Esophagus squamous epithelium (tissue), 5 donors: ENCODE data around the gene SHOC2. TPM values are rescaled to one million over a fixed set of nuclear protein-coding genes. Genes with fewer than 3 reads are reported as not detected.

ENCODE experiments used
- DNase-seq: peaks from one replicate; lab custom pipeline; 2025; lab: John Stamatoyannopoulos, UW
- H3K27ac ChIP-seq, 4 donors: fragments of 200-600 bp; sonication (generic); one replicate each; pipeline ENCODE4 v1.5.1; 2016 to 2019; ENCODE audit warnings: mild to moderate bottlenecking in 1 of 4
- H3K27me3 ChIP-seq, 4 donors: fragments of 200-600 bp; sonication (generic); 1 replicate in 3 of 4; 2 replicates in 1 of 4; pipeline versions ENCODE4 v1.5.1 to v1.6.0; 2017 to 2021; ENCODE audit warnings: antibody characterized with exemption in 1 of 4
- H3K36me3 ChIP-seq, 3 donors: fragments of 200-600 bp; sonication (generic); one replicate each; pipeline ENCODE4 v1.5.1; 2016 to 2019
- H3K4me1 ChIP-seq, 3 donors: fragments of 200-600 bp; sonication (generic); one replicate each; pipeline ENCODE4 v1.5.1; 2017 to 2019
- H3K4me3 ChIP-seq, 4 donors: fragments of 200-600 bp; sonication (generic); 1 replicate in 3 of 4; 2 replicates in 1 of 4; pipeline ENCODE4 v1.5.1; 2016 to 2019; ENCODE audit warnings: mild to moderate bottlenecking in 2 of 4, moderate library complexity in 1 of 4
- H3K9me3 ChIP-seq, 3 donors: fragments of 200-600 bp; sonication (generic); one replicate each; pipeline ENCODE4 v1.5.1; 2016 to 2019
- CTCF ChIP-seq, 6 experiments: fragments of 450-650 bp in 4 of 6; fragments of 200-600 bp in 2 of 6; sonication (generic) in 2 of 6; IDR thresholded peaks; one replicate each; pipeline ENCODE4 v1.5.1; 2016 to 2019; ENCODE audit warnings: antibody characterized with exemption in 6 of 6, mild to moderate bottlenecking in 4 of 6, moderate library complexity in 4 of 6
- POLR2A ChIP-seq, 4 donors: fragments of 450-650 bp; IDR thresholded peaks; one replicate each; pipeline ENCODE4 v1.6.1; 2017; ENCODE audit warnings: antibody characterized with exemption in 4 of 4, mild to moderate bottlenecking in 4 of 4, moderate library complexity in 3 of 4
- WGBS, 2 donors: methylation state at CpG; one replicate each; pipeline ENCODE4 v1.1.5; 2018; 5-methylcytosine and 5-hydroxymethylcytosine counted together
- intact Hi-C: fragments of 100-400 bp; cut with DNase I; formaldehyde crosslinking; loops from one replicate; pipeline ENCODE4 v1.15.0; 2022
- total RNA-seq, 4 donors: library from RNA; depleted of rRNA; stranded (reverse); fragments of >200 nt; gene quantifications; one replicate each; pipeline ENCODE4 v1.1.0, GENCODE V29; 2016
- donor health status: DM: yes; HTN: yes; CAD: no.

The SHOC2 gene
- total RNA-seq, 4 donors from 2014 or later, result 24.8 to 59.5 (median 43.0) TPM

- H3K36me3 ChIP-seq, result peaks cover 0 to 100% (median 6%) of the 10 kb centered on the region in 3 donors
- H3K27me3 ChIP-seq, result no peaks in the 10 kb centered on the region
- intact Hi-C loops, result loop anchor here (10.0 kb wide), 1 partner anchor 583 kb away; the partner anchor contains the start of gene SMNDC1
- no peak overlapping the region for H3K4me3 ChIP-seq
- TF ChIP-seq POLR2A (IDR thresholded peaks at IDR 0.05) (no peak), CTCF (IDR thresholded peaks at IDR 0.05) (no peak)
- peak overlapping the region in 1 of 4 donors; percentile 36 for H3K27ac ChIP-seq
- no peaks in the 10 kb centered on the region for H3K9me3 ChIP-seq
- WGBS, 2 donors, result 97 to 100% methylated on average over 1 of the region's 1 CpG
- H3K4me1 ChIP-seq, result peaks cover 0 to 33% (median 0%) of the 10 kb centered on the region in 3 donors
- DNase-seq, result no peak
Measured at GRCh38 chr10:110887560-110887959, 31.8 kb upstream of the SHOC2 start.

DNA sequence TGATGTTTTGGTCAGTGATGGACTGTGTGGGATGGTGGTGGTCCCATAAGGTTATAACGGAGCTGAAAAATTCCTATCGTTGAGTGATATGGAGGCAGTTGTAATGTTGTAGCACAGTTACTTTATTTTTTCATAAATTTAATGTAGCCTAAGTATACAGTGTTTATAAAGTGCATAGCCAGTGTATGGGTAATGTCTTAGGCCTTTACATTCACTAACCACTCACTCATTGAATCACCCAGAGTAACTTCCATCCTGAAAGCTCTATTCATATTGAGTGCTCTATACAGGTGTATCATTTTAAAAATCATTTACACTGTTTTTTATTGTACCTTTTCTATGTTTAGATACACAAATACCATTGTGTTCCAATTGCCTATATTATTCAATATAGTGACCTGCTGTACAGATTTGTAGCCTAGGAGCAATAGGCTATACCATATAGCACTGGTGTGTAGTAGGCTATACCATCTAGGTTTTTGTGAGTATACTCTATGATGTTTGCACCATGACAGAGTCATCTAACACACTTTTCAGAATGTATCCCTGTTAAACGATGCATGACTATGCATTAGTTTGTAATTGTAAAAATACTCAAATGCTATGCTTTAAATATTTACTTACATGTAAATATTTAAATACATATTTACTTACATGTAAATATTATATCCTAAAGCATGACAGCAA, 26.7 kb upstream of the SHOC2 start:
- Histone ChIP-seq H3K27me3 (no peaks in the 10 kb centered on the region), H3K4me1 (peaks cover 0 to 28% (median 0%) of the 10 kb centered on the region in 3 donors), H3K27ac (peak overlapping the region in 1 of 4 donors; percentile 36), H3K4me3 (no peak overlapping the region), H3K36me3 (peaks cover 4 to 99% (median 14%) of the 10 kb centered on the region in 3 donors), H3K9me3 (no peaks in the 10 kb centered on the region)
- WGBS, 2 donors, result 82 to 83% methylated on average over 3 of the region's 3 CpGs
- no peak for TF ChIP-seq CTCF (IDR thresholded peaks at IDR 0.05)
- intact Hi-C loops, result loop anchor here (10.0 kb wide), 1 partner anchor 148 kb away; no protein-coding TSS in a partner anchor
- DNase-seq, result no peak

GRCh38 chr10:110893559-110894179, 25.7 kb upstream of the SHOC2 start:
- peak; percentile 57 to 68 (median 62) for TF ChIP-seq CTCF (IDR thresholded peaks at IDR 0.05)
- TF ChIP-seq POLR2A (IDR thresholded peaks at IDR 0.05), result no peak

GRCh38 chr10:110897184-110897583, 22.2 kb upstream of the SHOC2 start:
- Histone ChIP-seq H3K36me3 (peaks cover 4 to 93% (median 14%) of the 10 kb centered on the region in 3 donors), H3K27me3 (no peaks in the 10 kb centered on the region), H3K4me3 (no peak overlapping the region), H3K4me1 (peaks cover 5 to 44% (median 6%) of the 10 kb centered on the region in 3 donors), H3K9me3 (no peaks in the 10 kb centered on the region), H3K27ac (no peak overlapping the region)
- TF ChIP-seq CTCF (IDR thresholded peaks at IDR 0.05), result no peak
- TF ChIP-seq POLR2A (IDR thresholded peaks at IDR 0.05), result no peak
- intact Hi-C loops, result loop anchor here (10.0 kb wide), 1 partner anchor 152 kb away; no protein-coding TSS in a partner anchor
- DNase-seq, result no peak
- 76 to 78% methylated on average over 1 of the region's 1 CpG for WGBS, 2 donors

More at GRCh38 chr10:110893559-110894179, 25.7 kb upstream of the SHOC2 start:
- intact Hi-C loops, result loop anchor here (10.0 kb wide), 1 partner anchor 149 kb away; no protein-coding TSS in a partner anchor
- Histone ChIP-seq H3K27ac (peak overlapping the region in 1 of 4 donors; percentile 36), H3K4me3 (no peak overlapping the region), H3K36me3 (peaks cover 4 to 99% (median 14%) of the 10 kb centered on the region in 3 donors), H3K9me3 (no peaks in the 10 kb centered on the region), H3K4me1 (peaks cover 0 to 28% (median 0%) of the 10 kb centered on the region in 3 donors), H3K27me3 (no peaks in the 10 kb centered on the region)
- WGBS, 2 donors, result 24% methylated on average over 4 of the region's 4 CpGs
- DNase-seq, result no peak

- TF ChIP-seq CTCF (IDR thresholded peaks at IDR 0.05) (no peak), POLR2A (IDR thresholded peaks at IDR 0.05) (no peak)
- H3K27ac ChIP-seq, result no peak overlapping the region
- H3K4me1 ChIP-seq, result peaks cover 6 to 48% (median 8%) of the 10 kb centered on the region in 3 donors
- intact Hi-C loops, result loop anchor here (10.0 kb wide), 1 partner anchor 154 kb away; no protein-coding TSS in a partner anchor
- no peaks in the 10 kb centered on the region for H3K27me3 ChIP-seq
- H3K4me3 ChIP-seq, result no peak overlapping the region
- no peaks in the 10 kb centered on the region for H3K9me3 ChIP-seq
- peaks cover 4 to 81% (median 14%) of the 10 kb centered on the region in 3 donors for H3K36me3 ChIP-seq
- DNase-seq, result no peak
Measured at GRCh38 chr10:110898391-110898790, 21.0 kb upstream of the SHOC2 start.
